OCI-LY1 (cell line): ENCODE data around the gene HAL.

Experiments
- CTCF ChIP-seq: fragments of 200-600 bp; sonication (generic), shearing (Covaris generic); IDR thresholded peaks from 2 replicates; pipeline ENCODE4 v1.5.1; 2017; ENCODE audit warnings: mild to moderate bottlenecking, antibody characterized with exemption, low read length, moderate library complexity, mixed read lengths
- EZH2 ChIP-seq: fragments of 200-600 bp; sonication (generic), shearing (Covaris generic); IDR thresholded peaks from 2 replicates; pipeline ENCODE4 v1.8.0; 2017; ENCODE audit warnings: borderline replicate concordance, mixed run types, mild to moderate bottlenecking, antibody characterized with exemption, low read length, moderate library complexity, mixed read lengths

- TF ChIP-seq CTCF (no peak), EZH2 (no peak)
Measured at GRCh38 chr12:95989504-95990123, 6.5 kb downstream of the HAL start.
